Activated CD8-positive, alpha-beta memory T cell treated with anti-CD3 and anti-CD28 coated beads, Interleukin-2, amount 50 U/mL, for 24 hours (primary cell): ENCODE measurements around the gene ACACA.

Experiments
- DNase-seq: peaks from one replicate; pipeline ENCODE4 v3.0.0-alpha.2; 2020; ENCODE audit errors: extremely low read depth

The ACACA gene

DNA sequence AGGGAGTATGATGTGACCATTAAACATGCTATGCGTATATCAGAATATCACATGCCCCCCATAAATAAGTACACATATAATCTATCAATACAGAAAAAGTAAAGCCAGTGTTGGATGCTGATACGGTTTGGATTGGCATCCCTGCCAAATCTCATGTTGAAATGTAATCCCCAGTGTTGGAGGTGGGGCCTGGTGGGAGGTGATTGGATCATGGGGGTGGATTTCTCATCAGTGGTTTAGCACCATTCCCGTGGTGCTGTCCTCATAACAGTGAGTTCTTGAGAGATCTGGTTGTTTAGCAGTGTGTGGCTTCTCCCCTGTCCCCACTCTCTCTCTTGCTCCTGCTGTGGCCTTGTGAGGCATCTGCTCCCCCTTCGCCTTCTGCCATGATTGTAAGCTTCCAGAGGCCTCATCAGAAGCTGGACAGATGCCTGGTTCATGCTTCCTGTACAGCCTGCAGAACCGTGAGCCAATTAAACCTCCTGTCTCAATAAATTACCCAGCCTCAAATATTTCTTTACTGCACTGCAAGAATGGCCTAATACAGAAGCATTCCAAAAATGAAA, 369.0 kb downstream of the ACACA start:
- no peak for DNase-seq
